ENCODE measurements around the gene TTC39C.
A peak's percentile ranks its signal among the peaks of the same experiment; 100 is the strongest.

The TTC39C gene

DNA sequence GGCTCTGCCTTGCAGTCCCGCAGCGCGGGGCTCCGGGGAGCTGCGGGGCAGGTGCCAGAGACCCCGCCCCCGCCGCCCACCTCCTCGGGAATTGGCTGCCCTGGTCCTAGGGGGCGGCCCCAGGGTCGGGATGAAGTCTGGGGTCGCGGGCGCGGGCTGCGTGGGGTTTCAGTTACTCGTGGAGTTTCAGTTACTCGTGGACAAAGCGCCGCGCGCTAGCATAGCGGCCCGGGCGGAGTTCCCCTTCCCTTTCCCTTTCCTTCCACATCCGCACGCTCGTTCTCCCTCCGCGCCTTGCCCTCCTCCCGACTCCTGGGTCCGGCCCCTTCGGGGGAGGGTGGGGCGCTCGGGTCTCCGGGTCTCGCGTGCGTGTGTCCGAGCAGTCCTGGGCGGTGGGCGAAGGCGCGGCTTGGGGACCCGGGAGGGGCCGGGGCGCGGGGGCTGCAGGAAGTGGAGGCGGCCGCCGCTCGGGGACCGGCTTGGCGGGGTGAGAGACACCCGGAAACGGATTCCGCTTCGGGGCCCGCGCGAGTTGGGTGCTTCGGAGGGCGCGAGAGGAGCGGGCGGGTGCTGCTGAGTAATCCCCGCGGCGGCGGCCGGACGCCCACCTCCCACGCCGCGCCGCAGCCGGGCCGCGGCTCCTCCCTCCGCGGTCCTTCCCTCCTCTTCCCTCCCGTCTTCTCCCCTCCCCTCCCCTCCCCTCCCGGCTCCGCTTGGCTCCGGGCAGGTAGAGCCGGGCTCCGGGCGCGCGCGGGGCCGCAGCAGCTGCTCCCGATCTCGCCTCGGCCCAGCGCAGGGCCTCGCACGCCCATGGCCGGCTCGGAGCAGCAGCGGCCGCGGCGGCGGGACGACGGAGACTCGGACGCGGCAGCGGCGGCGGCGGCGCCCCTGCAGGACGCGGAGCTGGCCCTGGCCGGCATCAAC, at the start of gene TTC39C:
Gene TTC39C, plus strand, starts transcription at position 693 of the 924 bp plus-strand sequence. Its CDS starts 118 bp downstream, at position 811.
- DNase-seq: peak in 38 of 51 donors; percentile 6 to 79 (median 43)

DNA sequence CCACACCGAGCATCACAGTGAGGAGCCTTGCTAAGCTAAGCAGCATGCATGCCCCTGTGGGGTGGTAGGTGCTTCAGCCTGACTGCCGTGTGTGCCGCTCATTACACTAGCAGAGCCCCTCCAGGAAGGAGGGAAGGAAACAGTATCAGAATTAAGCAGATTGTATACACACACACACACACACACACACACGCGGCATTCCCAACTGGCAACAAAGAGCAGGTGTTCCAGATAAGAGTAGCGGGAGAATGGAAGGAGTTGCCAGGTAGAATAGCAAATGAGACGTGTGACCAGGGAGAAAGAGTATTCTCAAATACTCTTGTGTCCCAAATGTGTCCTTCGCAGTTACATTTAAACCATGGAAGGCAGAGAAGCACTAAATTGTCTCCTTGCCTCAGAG, 47.6 kb upstream of the TTC39C start:
- no peak for DNase-seq

DNA sequence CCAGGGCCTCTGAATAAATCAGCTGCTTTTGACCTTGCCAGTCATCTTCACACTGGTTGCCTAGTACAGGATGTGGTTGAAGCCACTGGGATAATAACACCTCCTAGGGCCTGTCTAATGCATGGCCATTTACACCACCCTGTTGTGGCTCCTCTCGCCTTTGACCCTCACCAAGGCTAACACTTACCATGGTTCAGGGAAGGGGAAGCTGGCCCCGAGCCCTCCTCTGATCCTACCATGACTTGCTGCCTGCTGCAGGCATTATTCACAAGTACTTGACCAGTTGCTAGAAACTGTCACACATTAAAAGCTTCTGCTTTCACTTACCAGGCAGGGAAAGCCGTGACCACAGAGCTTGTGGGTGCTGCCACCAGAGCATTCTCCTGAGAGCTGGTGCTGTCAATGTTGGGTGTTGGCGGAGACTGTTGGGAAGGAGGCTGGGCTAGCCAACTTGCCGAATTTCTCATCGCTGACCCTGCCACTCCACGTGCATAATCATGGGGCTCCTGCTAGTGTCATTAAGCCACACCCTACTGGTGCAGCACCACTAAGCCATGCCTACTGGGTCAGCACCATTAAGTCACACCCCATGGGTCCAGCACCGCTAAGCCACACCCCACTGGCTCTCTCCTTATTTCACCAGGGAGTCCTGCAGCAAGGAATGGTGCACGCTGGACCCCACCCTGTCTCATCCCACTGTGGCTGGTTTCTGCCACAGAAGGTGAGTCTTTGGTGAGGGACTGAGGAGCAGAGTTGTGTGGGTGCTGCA, 47.0 kb upstream of the TTC39C start:
- peak in 2 of 51 donors; percentile 3 to 5 for DNase-seq

DNA sequence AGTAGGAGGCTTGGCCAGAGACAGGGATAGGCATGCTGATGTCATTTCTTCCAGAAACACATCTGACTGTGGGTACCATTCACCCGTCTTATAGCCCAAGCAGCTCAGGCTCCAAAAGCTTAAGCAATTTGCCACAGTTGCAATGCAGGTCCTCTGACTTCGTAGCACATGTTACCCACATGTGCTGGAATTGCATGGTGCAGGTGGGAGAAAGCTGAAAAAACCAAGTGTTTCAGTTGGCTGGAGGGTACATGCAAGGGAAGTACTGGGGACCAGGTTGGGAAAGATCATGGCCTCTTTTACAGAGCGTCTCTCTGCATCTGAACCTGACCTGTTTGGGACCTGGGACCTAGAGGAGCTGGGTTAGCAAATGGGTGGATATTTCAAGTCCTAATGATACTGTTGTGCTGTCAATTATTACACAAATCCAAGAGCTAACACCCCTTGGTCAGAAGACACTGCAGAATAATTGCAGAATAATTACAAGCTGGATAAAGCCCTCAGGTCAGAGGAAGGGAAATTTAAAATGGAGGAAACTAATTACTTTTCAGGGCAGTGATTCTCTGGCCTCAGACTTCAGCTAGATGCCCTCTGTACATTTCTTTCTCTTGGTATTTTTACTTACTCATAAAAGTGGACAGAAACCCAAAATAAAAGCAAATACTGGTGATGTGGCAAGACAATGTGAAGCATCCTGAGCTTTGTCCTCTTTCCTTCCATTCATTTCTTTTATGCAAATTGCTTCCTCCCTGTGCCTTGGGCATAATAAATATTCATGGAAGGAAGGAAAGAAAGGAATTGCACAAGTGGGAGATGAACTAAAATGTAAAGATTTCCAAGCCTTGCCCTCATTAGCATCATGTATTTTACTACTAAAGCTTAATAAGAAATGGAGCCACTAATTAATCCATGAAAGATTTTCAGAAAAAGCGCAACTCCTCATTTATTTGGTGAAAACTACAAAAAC, 45.6 kb upstream of the TTC39C start:
- no peak for DNase-seq

DNA sequence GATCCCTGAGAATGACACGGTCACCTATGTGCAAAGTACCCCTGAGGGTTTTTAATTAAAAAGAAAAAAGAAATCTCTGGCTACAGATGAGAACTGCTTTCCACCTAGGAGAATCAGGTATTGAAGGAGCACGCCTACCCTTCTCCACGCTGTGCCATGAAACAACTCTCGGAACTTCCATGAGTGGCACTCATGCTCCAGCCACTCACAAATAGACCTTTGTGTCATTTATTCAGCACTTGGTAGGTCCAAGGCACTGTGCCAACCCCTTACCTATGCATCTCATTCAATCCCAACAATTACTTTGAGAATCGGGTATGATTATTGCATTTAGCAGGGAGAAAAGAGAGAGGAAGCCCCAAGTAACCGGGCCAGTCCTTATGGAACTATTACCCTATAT, 44.9 kb upstream of the TTC39C start:
- no peak for DNase-seq

DNA sequence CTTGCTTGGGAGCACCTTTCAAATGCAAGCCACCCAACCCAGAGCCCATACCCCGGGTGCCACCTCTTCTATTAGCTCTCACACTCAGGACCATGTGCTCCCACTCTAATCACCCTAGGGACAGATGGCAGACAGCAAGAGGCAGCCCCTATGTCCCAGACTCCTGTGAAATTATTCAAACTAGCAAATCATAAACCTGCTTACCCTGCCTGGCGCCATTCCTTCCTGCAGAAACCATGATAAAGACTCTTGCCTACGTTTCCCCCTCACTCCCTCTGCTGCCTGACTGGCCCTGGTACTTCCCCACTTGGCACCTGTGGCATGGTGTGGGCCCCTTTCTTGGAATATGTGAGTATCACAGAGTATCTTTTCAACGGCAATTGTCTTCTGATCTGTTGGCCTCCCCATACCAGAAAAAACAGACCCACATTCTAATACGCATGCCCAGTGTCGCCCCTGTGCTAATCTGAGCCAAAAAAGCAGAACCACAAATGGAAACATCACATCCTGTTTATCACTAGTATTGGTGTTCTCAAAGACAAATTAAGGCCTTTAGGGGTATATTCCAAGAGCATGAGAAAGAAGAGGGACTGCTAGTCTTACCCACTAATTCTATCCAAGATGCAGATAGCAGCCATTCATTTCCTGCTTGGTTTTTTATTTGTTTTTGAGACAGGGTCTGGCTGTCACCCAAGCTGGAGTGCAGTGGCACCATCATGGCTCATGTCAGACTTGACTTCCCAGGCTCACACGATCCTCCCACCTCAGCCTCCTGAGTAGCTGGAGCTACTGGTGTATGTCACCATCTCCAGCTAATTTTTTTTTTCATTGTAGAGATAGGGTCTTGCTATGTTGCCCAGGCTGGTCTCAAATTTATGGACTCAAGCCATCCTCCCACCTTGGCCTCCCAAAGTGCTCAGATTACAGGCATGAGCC, 44.1 kb upstream of the TTC39C start:
- DNase-seq: no peak

DNA sequence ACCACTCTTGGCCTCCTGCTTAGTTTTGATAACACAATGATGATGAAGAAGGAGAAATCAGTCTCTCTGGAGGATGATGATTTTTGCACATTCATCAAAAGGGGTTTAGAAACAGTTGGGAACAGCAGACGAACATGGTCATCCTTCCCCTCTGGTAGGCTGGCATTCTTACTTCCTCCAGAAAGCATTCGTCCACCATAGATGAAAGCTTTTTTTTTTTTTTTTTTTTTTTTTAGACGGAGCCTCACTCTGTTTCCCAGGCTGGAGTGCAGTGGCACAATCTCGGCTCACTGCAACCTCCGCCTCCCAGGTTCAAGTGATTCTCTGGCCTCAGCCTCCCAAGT, 43.5 kb upstream of the TTC39C start:
- no peak for DNase-seq

DNA sequence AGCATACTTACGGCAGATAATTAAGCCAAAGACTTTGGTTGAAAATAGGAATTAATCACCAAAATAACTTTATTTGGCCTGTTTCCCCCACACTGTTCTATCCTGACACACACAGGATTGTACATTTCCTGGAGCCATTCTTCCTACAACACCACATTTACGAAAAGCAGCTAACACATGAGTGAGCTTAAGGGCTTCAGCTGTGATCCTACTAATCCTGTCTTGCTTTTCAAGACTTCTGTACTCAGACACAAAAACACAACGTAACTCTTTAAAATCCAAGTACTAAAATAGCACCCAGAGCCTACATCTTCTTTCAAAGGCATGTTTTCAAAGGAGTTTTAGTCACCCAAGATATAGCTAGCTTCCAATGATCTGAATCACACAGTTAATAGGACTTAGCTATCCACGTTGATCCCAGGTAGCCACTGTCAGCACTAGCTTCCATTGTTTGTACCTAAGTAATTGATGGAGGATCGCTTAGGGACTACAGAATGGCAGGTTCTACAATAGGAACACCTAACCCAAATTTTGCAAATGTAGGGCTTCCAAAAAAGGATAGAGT, 42.8 kb upstream of the TTC39C start:
- no peak for DNase-seq

DNA sequence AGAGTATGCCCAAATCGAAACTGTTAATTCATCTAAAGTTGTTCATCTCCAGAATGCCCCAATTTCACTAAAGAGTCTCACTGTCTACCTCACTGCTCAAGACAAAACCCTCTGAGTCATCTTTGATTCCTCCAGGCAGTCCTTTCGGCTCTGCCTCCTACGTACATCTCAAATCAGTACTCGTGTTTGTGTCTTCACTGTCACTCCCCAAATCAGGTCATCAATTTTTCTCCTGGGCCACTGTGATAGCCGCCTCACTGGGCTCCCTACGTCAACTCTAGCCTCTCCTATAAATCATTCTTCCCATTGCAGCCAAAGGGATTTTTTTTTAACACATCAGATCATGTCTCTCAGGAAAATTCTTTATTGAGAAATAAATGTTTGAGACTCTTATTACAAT, 42.1 kb upstream of the TTC39C start:
- DNase-seq: peak in 1 of 51 donors; percentile 43

DNA sequence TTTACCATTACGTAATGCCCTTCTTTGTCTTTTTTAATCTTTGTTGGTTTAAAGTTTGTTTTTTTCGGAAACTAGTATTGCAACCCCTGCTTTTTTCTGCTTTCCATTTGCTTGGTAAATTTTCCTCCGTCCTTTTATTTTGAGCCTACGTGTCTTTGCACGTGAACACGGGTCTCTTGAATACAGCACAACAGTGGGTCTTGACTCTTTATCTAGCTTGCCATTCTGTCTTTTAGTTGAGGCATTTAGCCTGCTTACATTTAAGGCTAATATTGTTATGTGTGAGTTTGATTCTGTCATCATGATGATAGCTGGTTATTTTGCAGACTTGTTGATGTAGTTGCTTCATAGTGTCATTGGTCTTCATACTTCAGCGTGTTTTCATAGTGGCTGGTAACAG, 37.5 kb upstream of the TTC39C start:
- no peak for DNase-seq

DNA sequence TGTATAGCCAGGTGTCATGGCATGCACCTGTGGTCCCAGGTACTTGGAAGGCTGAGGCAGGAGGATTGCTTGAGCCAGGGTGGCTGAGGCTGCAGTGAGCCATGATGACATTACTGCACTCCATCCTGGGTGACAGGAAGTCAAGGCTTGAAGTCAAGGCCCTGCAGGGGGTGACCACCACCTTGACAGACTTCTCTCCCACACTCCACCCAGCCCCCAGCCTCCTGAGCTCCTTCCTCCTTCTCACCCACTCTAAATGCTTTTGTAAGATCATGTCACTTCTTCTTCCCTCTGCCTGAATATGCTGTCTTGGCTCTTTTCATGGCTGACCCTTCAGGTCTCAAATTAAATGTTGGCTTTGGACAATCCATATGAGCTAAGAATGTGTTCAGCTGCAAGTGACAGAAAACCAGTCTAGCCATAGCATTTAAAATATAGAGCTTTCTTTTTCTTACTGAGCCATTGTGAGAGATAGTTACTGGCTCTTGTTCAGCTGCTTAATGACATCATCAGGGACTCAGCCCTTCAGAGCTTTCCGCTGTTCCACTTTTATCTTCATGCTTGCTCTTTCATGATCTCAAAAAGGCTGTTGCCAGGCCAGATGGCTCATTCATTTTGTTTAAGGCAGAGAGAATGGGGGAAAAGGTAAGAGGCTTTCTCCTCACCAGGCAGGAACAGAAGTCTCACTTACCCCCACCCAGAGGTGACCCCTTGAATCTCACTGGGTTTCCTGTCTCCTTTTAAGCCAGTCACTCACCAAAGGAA, 36.7 kb upstream of the TTC39C start:
- no peak for DNase-seq

DNA sequence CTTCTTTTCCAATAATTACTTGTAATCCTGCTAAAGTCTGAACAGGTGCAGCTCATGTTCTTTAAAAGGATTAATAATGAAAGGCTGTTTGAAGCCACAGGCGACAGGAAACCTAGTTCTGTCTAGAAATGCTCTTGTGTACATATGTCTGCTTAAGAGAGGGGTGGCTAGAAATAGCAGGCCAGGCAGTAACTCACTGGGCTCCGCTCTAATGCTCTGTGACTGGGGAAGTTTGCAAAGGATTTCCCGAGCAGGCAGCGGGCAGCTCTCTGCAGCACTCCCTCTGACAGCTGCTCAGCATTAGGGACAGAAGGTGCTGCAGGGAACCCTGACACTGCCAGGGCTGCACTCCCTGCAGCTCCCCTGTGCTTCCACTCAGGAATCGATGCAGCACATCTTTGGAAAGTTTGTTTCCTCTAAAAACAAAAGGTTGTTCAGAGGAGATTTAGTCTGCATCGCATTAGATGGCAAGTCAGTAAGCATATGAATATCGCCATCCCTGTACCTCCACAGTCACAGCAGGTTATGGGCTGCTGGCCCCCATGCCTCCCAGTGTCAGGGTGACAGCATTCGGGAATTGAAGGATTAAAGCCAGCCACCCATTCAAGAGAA, 33.1 kb upstream of the TTC39C start:
- DNase-seq: peak in 2 of 51 donors; percentile 6

DNA sequence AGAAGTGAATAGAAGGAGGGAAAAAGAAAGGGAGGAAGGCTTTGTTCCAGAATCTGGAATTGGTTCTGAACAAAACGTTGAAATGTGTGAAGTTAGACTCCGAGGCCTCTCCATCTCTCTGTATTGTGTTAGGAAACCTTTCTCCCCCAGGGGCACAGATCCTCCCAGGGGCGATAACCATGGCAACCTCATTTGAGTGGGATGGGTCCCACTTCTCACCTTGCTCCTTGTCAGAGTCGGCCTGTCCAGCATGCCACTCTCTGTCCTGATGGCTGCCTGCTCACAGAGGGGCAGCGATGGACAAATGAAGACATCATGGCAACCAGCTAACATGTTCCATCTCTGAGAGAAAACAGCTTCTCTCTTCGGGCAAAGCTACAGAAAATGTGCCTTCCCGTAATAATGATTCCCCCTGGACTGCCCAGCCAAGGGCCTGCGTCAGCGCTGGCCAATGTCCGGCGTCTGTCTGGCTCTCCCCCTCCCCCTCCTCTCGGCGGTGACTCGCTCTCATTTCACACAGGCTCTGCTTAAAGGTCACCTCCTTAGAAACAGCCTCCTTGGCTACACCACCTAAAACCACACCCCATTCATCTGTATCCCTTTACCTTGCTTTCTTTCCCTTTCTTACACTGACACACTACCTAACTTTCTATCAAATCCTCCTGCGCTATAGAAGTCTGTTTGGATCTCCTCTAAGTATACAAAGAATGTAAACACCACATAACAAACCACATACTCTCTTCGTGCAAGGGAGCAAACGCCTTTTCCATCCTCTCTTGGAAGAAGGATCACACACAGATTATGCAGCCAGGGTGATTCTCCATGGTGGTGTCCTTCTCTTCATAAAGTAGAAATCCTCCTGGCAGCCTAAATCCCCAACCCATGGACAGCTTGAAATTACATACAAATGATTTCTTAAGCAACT, 32.1 kb upstream of the TTC39C start:
- peak in 33 of 51 donors; percentile 3 to 67 (median 31) for DNase-seq

DNA sequence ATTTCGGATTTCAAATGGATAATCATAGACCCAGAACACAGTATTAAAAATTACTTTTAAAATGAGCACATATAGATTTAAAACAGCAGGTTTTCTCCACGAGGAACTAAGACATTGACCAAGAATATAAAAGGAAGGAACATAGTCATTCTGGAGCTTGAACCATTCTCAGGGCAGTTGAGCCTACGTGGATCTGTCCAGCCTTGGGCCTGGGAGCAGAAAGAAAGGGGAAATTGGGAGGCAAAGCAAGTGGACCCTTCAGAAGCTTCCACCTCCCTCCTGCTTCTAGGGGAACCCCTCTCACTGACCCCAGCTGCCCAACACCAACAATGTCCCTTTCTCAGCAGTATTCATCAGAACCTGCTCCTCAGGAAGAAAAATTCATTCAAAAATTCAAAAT, 31.4 kb upstream of the TTC39C start:
- DNase-seq: no peak

DNA sequence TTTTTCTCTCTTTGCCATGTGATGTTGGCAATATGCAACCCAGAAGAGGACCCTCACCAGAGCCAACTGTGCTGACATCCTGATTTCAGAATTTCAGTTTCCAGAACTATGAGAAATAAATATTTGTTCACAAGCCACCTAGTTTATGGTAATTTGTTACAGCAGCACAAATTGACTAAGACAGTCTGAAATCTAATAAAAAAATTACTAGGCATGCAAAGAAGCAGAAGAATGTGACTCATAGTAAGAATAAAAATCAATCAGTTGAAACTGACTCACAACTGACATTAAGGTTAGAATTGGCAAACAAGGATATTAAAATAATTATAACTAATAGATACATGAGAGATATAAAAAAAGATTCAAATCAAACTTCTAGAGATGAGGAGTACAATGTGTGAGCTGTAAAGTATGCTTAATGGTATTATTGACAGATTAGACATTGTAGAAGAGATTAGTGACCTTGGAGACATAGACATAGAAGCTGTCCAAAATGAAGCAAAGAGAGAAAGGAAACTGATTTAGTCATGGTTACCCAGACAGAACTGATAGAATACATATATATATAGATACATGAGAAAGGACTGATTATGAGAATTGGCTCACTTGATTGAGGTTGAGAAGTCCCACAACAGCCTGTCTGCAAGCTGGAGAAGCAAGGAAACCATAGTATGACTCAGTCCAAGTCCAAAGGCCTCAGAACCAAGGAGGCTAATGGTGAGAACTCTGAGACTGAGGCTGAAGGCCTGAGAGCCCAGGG, 27.8 kb upstream of the TTC39C start:
- no peak for DNase-seq
